Measurements from ENCODE around the gene EPYC. TPM values are rescaled to one million over a fixed set of nuclear protein-coding genes. Genes with fewer than 3 reads are reported as not detected.

EPYC gene
- total RNA-seq, 1 experiment from 2014 or later = not detected

DNA sequence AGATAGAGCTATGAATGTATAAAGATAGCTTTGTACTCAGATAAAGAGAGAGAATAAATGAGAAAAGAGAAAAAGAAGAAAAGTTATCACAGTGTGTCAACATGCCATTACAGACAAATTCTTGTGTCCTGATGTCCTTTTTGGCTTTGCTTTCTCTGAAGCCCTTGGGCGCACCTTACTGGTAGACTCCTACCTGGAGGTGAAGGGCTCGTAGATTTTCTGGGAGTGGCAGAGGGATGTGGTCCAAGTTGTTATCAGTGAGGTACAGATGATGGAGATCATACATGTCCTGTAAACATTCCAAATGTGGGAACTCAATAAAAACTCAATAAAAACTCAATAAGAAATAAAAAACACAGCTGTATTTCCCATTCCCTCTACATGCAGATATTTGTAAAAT lies 34.9 kb downstream of the EPYC start:
- Histone ChIP-seq H3K27ac (no peak overlapping the region), H3K9me3 (ENCODE audit: insufficient read depth, low read depth) (no peaks in the 10 kb centered on the region; the same call in 1 of the 2 replicates), H3K36me3 (ENCODE audit: low read depth) (no peaks in the 10 kb centered on the region), H3K79me2 (ENCODE audit: low read depth) (no peaks in the 10 kb centered on the region), H4K20me1 (ENCODE audit: insufficient read depth) (no peaks in the 10 kb centered on the region), H3K27me3 (ENCODE audit: insufficient read depth, low read depth) (no peaks in the 10 kb centered on the region), H2AFZ (no peak overlapping the region), H3F3A (ENCODE audit: insufficient read depth, low read depth) (no peaks in the 10 kb centered on the region), H3K4me2 (no peak overlapping the region), H3K9me2 (ENCODE audit: insufficient read depth) (no peaks in the 10 kb centered on the region), H3K4me1 (replicated peaks; ENCODE audit: insufficient read depth) (no peaks in the 10 kb centered on the region), H3K4me3 (no peak overlapping the region)
- CTCF ChIA-PET = interaction anchor here (0.7 kb wide), 1 partner anchor 116 kb away, joined by 3 read pairs; no protein-coding TSS in a partner anchor
- intact Hi-C loops (cut with micrococcal nuclease; ENCODE audit: unreplicated experiment) = loop anchor here (10.0 kb wide), 1 partner anchor 1685 kb away; no protein-coding TSS in a partner anchor
- no peak for TF ChIP-seq CTCF (conservative IDR thresholded peaks at IDR 0.05)
- no peak for TF ChIP-seq EZH2 (IDR thresholded peaks at IDR 0.05; ENCODE audit: low read depth)
- BruUV-seq (replicated peaks) = no TSS peak
- POLR2A ChIA-PET (ENCODE audit: unreplicated experiment) = no interaction called here
- no peak for DNase-seq

GRCh38 chr12:90969346-90969745 lies 35.4 kb downstream of the EPYC start:
- no peaks in the 10 kb centered on the region for H3K79me2 ChIP-seq (ENCODE audit: low read depth)
- POLR2A ChIA-PET (ENCODE audit: unreplicated experiment) = no interaction called here

DNA sequence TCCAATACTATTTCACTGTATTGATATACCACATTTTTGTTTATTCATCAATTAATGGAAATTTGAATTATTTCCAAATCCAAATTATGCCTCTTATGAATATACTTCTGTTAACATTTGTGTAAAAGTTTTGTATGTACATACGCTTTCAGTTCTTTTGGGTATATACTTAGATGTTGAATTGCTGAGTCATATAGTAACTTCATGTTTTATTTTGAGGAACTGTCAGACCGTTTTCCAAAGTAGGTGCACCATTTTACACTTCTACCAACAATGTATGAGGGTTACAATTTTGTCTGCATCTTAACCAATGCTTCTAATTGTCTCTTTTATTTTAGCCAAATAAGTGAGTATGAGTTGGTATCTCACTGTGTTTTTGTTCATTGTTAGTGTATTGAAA lies 39.6 kb downstream of the EPYC start:
- Histone ChIP-seq H2AFZ (no peak overlapping the region), H3K4me2 (no peak overlapping the region), H4K20me1 (ENCODE audit: insufficient read depth) (no peaks in the 10 kb centered on the region), H3K9me2 (ENCODE audit: insufficient read depth) (no peaks in the 10 kb centered on the region), H3K4me3 (no peak overlapping the region), H3K4me1 (replicated peaks; ENCODE audit: insufficient read depth) (no peaks in the 10 kb centered on the region), H3K27ac (no peak overlapping the region), H3K9me3 (ENCODE audit: insufficient read depth, low read depth) (no peaks in the 10 kb centered on the region; the same call in 1 of the 2 replicates), H3K36me3 (ENCODE audit: low read depth) (no peaks in the 10 kb centered on the region), H3K79me2 (ENCODE audit: low read depth) (no peaks in the 10 kb centered on the region), H3K27me3 (ENCODE audit: insufficient read depth, low read depth) (no peaks in the 10 kb centered on the region), H3F3A (ENCODE audit: insufficient read depth, low read depth) (no peaks in the 10 kb centered on the region)
- ChIA-PET POLR2A (ENCODE audit: unreplicated experiment) (no interaction called here), CTCF (no interaction called here)
- intact Hi-C loops (cut with micrococcal nuclease; ENCODE audit: unreplicated experiment) = no loop called here
- no TSS peak for BruUV-seq (replicated peaks)
- DNase-seq = no peak
- TF ChIP-seq CTCF (conservative IDR thresholded peaks at IDR 0.05) (no peak), EZH2 (IDR thresholded peaks at IDR 0.05; ENCODE audit: low read depth) (no peak)

More at GRCh38 chr12:90969346-90969745, 35.4 kb downstream of the EPYC start:
- BruUV-seq (replicated peaks) = no TSS peak
- no peak overlapping the region for H3K27ac ChIP-seq
- H3K36me3 ChIP-seq (ENCODE audit: low read depth) = no peaks in the 10 kb centered on the region
- DNase-seq = no peak
- no peaks in the 10 kb centered on the region for H4K20me1 ChIP-seq (ENCODE audit: insufficient read depth)
- no peaks in the 10 kb centered on the region for H3K4me1 ChIP-seq (replicated peaks; ENCODE audit: insufficient read depth)
- H3K4me2 ChIP-seq = no peak overlapping the region
- H3K9me3 ChIP-seq (ENCODE audit: insufficient read depth, low read depth) = no peaks in the 10 kb centered on the region; the same call in 1 of the 2 replicates
- no peaks in the 10 kb centered on the region for H3K9me2 ChIP-seq (ENCODE audit: insufficient read depth)
- no peak overlapping the region for H3K4me3 ChIP-seq
- no peak for TF ChIP-seq EZH2 (IDR thresholded peaks at IDR 0.05; ENCODE audit: low read depth)
- no peak for TF ChIP-seq CTCF (conservative IDR thresholded peaks at IDR 0.05)
- H3F3A ChIP-seq (ENCODE audit: insufficient read depth, low read depth) = no peaks in the 10 kb centered on the region
- CTCF ChIA-PET = interaction anchor here (0.7 kb wide), 1 partner anchor 115 kb away, joined by 3 read pairs; no protein-coding TSS in a partner anchor
- no peak overlapping the region for H2AFZ ChIP-seq
- H3K27me3 ChIP-seq (ENCODE audit: insufficient read depth, low read depth) = no peaks in the 10 kb centered on the region
- intact Hi-C loops (cut with micrococcal nuclease; ENCODE audit: unreplicated experiment) = no loop called here
